Activated CD4-positive, CD25-positive, alpha-beta regulatory T cell treated with anti-CD3 and anti-CD28 coated beads, Interleukin-2, amount 50 U/mL, for 16 hours (primary cell): ENCODE results near the gene CST4.
"Not testable (repeated sequence)": the region's sequence is repeated elsewhere in the genome, so short reads cannot be mapped to it uniquely, and the experiment has no call there.

ENCODE experiments used
- DNase-seq: peaks from one replicate; pipeline ENCODE4 v3.0.0-alpha.2; 2020; ENCODE audit warnings: low read depth, low spot score

The CST4 gene

GRCh38 chr20:23689399-23689690 is 507 bp upstream of the CST4 start:
- DNase-seq = no peak

GRCh38 chr20:23687986-23688385 is 852 bp downstream of the CST4 start:
- no peak for DNase-seq

DNA sequence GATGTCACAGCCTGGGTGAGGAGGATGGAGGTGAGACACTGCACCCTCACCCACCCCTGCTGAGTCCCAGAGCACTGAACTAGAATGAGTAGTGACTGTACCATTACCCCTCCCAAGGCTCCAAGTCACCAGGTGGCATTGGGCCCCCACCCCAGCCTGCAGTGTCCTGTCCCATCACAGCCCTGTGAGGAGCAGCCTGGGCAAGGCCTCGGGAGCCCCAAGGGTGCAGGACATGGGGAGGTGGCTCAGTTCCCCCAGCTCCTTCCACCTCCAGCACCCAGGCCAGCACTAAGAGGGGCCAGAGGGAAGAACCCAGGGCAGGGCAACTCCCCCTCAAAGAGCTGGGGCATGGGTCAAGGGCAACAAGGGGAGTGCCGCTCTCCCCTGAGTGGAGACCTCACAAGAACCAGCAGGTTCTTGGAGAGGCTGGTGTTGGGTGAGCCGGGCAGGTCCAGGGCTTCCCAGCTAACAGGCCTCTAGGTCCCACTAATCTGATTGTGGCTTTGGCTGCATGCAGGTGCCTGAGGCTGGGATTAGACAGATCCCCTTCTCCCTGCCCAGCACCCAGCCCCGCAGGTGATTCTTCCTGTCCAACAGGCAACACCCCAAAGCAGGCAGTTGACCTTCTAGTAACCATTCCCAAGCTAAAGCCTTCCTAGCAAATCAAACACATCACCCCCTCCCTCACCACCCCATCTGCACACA is 2.6 kb downstream of the CST4 start:
- DNase-seq = no peak

DNA sequence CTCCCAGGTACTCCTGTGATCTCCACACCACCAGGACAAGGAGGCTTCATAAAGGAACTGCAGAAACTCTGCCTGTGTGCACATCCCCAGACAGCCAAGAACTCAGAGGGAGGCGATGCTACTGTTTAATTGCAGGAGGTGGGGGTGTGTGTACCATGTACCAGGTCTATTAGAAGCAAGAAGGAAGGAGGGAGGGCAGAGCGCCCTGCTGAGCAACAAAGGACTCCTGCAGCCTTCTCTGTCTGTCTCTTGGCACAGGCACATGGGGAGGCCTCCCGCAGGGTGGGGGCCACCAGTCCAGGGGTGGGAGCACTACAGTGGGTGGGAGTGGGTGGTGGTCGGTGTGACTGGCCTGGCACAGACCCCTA is 3.3 kb downstream of the CST4 start:
- not testable (repeated sequence) for DNase-seq

GRCh38 chr20:23684261-23684660 is 4.6 kb downstream of the CST4 start:
- DNase-seq = no peak

GRCh38 chr20:23683807-23684206 is 5.0 kb downstream of the CST4 start:
- no peak for DNase-seq

DNA sequence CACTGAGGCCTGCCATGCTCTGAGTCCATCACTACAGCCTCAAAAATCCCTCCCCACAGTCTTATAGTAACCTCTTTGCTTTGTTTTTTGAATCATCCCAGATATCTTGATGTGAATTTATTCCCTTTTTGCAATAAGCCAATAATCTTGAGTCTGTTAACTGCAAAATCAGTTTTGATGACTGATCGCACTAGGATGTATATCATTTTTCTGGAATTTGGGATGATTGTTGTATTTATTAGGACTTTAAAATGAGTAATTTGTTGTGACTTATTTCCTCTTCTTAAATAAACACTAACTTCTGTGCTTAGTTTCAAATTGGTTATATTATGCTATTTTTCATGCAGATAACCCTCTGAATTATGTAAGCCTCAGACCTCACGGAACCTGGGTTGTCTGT is 5.6 kb downstream of the CST4 start:
- DNase-seq = no peak

DNA sequence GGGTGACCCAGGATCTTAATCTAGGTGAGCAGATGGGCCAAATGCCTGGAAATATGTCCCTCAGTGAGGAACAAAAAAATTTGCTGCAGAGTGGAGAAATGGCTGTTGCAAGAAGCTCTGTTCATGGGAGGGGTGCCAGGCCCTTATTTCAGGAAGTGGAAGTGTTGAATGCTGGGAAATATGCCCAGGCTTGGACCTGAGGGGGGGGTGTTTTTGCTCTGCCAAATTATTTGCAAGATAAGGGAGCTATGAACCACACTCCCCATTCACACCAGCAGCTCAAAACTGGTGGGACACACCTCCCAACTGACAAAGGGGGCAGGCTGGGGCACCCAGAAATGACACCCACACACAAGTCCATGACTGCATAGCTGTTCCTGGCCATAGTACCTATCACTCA is 8.7 kb downstream of the CST4 start:
- DNase-seq = no peak

GRCh38 chr20:23679133-23680092 is 9.4 kb downstream of the CST4 start:
- DNase-seq = no peak

- DNase-seq = no peak
Measured at GRCh38 chr20:23673209-23673608, 15.6 kb downstream of the CST4 start.

DNA sequence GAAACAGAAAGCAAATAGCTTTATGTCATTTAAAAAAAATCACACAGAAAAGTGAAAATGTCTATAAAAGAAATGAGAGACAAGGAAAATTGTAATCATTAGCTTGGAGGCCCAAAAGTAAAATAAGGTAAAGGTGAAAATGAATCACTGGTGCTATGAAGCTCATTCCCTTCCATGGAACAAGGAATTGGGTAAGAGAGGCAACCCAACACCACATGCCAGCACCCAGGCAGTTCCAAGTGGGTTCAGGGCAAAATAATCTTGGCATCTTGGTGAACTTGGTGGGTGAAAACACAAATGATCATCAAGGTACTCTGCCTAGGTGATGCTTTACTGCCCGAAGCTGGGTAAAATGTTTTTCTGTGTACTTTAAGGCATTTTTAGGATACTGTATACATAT is 16.7 kb downstream of the CST4 start:
- DNase-seq = no peak

GRCh38 chr20:23671479-23671878 is 17.4 kb downstream of the CST4 start:
- no peak for DNase-seq

- DNase-seq = no peak
Measured at GRCh38 chr20:23670361-23670760, 18.5 kb downstream of the CST4 start.

DNA sequence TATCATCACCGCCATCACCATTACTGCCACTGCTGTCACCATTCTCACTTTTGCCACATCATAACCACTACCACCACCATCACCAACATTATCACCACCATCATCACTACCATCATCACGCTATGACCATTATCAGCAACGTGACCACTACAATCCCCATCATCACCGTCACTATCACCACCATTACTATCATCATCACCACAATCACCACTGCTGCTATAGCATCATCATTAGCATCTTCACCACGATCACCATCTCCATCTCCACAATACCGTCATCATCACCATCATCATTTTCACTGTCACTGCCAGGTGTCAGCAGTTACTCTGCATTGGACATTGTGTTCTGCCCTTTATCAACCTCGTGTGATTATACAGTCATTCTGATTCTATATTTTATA is 19.0 kb downstream of the CST4 start:
- DNase-seq = no peak

DNA sequence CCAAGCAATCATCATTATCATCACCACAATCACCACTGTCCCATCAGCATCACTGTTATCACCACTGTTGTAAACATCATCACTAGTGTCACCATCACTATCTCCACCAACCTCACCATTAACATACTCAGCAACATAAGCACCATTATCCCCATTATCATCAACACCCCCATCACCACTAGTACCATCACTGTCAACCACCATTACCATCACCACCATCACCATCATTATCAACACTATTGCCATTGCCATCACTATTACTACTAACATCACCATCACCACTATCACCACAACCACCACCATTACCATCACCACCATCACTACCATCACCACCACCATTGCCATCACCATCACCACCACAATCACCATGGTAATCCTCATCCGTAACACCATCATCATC is 19.5 kb downstream of the CST4 start:
- DNase-seq = no peak

- no peak for DNase-seq
Measured at GRCh38 chr20:23668477-23668951, 20.3 kb downstream of the CST4 start.

- DNase-seq = no peak
Measured at GRCh38 chr20:23667666-23668065, 21.2 kb downstream of the CST4 start.

GRCh38 chr20:23666698-23667097 is 22.1 kb downstream of the CST4 start:
- no peak for DNase-seq

- DNase-seq = no peak
Measured at GRCh38 chr20:23666189-23666588, 22.6 kb downstream of the CST4 start.

- DNase-seq = no peak
Measured at GRCh38 chr20:23664954-23665353, 23.9 kb downstream of the CST4 start.

- DNase-seq = not testable (repeated sequence)
Measured at GRCh38 chr20:23664046-23664445, 24.8 kb downstream of the CST4 start.

- DNase-seq = no peak
Measured at GRCh38 chr20:23663180-23663579, 25.7 kb downstream of the CST4 start.

DNA sequence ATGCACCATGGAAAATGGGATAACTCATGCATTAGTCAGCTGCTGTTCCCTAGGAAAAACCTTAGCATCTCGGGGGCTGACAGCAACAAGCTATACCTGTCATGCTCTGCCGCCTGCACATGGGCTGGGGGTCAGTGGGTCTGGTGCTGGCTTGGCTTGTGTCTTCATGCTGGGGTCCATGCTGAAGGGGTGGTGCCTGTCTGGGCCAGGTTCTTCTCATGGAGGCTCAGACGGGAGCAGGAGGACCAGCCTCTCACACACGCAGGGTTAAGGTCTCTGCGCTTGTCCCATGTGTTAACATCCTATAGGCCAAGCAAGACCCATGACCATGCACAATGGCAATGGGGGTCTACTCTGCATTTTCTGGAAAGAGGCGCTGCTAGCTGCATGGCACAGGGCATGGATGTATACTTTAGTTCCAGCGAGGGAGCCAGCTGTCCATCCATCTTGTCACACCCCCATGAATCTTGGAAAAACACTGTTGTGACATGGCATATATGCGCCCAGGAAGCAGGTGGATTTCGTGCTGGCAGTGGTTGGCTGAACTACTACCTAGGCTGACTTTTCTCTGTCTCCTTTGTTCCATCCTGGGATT is 26.5 kb downstream of the CST4 start:
- no peak for DNase-seq
